HCT116 (cell line): ENCODE measurements around the gene SMAD2.

Experiments used
- CTCF ChIP-seq, 3 experiments: fragments of 200-600 bp in 1 of 3; sonication (generic) in 1 of 3; IDR thresholded peaks in 2 of 3; conservative IDR thresholded peaks in 1 of 3; 2 replicates each; pipeline ENCODE4 v1.5.1; 2012 to 2017; ENCODE audit warnings: low read depth in 2 of 3, low read length in 2 of 3, antibody characterized with exemption in 1 of 3, borderline replicate concordance in 1 of 3, control low read depth in 1 of 3, mild to moderate bottlenecking in 1 of 3, mixed read lengths in 1 of 3, mixed run types in 1 of 3, moderate library complexity in 1 of 3; ENCODE audit not compliant: insufficient read depth in 1 of 3
- EGR1 ChIP-seq: IDR thresholded peaks from 2 replicates; pipeline ENCODE4 v1.6.1; 2012; ENCODE audit warnings: low read depth
- EZH2 ChIP-seq: fragments of 200-600 bp; sonication (generic); IDR thresholded peaks from 2 replicates; pipeline ENCODE4 v1.6.1; 2017; ENCODE audit warnings: antibody characterized with exemption, mixed run types
- FOSL1 ChIP-seq: IDR thresholded peaks from 2 replicates; pipeline ENCODE4 v1.6.1; 2012; ENCODE audit warnings: low read depth
- MAX ChIP-seq: IDR thresholded peaks from 2 replicates; pipeline ENCODE4 v1.6.1; 2012
- POLR2A ChIP-seq: IDR thresholded peaks from 2 replicates; pipeline ENCODE4 v1.7.0; 2011; ENCODE audit warnings: borderline replicate concordance; ENCODE audit not compliant: insufficient read depth, insufficient read length; ENCODE audit errors: extremely low read depth
- REST ChIP-seq: IDR thresholded peaks from 2 replicates; pipeline ENCODE4 v1.6.1; 2012; ENCODE audit warnings: low read depth
- SIN3A ChIP-seq: IDR thresholded peaks from 2 replicates; pipeline ENCODE4 v1.6.1; 2012; ENCODE audit warnings: low read depth
- YY1 ChIP-seq: IDR thresholded peaks from 2 replicates; pipeline ENCODE4 v1.6.1; 2011; ENCODE audit warnings: low read length, low read depth, moderate library complexity, mild to moderate bottlenecking; ENCODE audit not compliant: insufficient replicate concordance; ENCODE audit errors: extremely low read depth

- TF ChIP-seq SIN3A (no peak), EGR1 (no peak), CTCF (IDR thresholded peaks at IDR 0.05 in 2 of 3, conservative IDR thresholded peaks at IDR 0.05 in 1 of 3; ENCODE audit: borderline replicate concordance in 1 of 3, insufficient read depth in 1 of 3, low read depth in 2 of 3, low read length in 2 of 3) (no peak), YY1 (no peak), POLR2A (no peak), EZH2 (no peak), MAX (no peak), FOSL1 (no peak), REST (no peak)
Measured at GRCh38 chr18:47868744-47869143, 61.7 kb downstream of the SMAD2 start.
